HG03103 (cell line): Measurements from ENCODE around the gene NECTIN1.

ENCODE experiments used
- ATAC-seq: cut with Tn5 transposase; IDR thresholded peaks from one replicate; pipeline ENCODE4 v1.9.1; 2021; ENCODE audit warnings: low read depth; ENCODE audit not compliant: unreplicated experiment

Gene NECTIN1

GRCh38 chr11:119756169-119756865 lies 27.3 kb upstream of the NECTIN1 start:
- no peak for ATAC-seq

- no peak for ATAC-seq
These were observed 26.5 kb upstream of the NECTIN1 start for GRCh38 chr11:119755356-119756071.

GRCh38 chr11:119754656-119755355 lies 25.8 kb upstream of the NECTIN1 start:
- ATAC-seq, result no peak

GRCh38 chr11:119754199-119754598 lies 25.2 kb upstream of the NECTIN1 start:
- ATAC-seq, result no peak

- no peak for ATAC-seq
These were observed 23.9 kb upstream of the NECTIN1 start for GRCh38 chr11:119752946-119753345.

- ATAC-seq, result no peak
These were observed 23.4 kb upstream of the NECTIN1 start for GRCh38 chr11:119752345-119752871.

GRCh38 chr11:119750056-119750455 lies 21.1 kb upstream of the NECTIN1 start:
- ATAC-seq, result no peak

GRCh38 chr11:119749006-119749565 lies 20.1 kb upstream of the NECTIN1 start:
- no peak for ATAC-seq

- no peak for ATAC-seq
These were observed 19.1 kb upstream of the NECTIN1 start for GRCh38 chr11:119747868-119748660.

- ATAC-seq, result no peak
These were observed 17.0 kb upstream of the NECTIN1 start for GRCh38 chr11:119745776-119746535.

- ATAC-seq, result no peak
These were observed 16.1 kb upstream of the NECTIN1 start for GRCh38 chr11:119745112-119745511.

- no peak for ATAC-seq
These were observed 15.6 kb upstream of the NECTIN1 start for GRCh38 chr11:119744577-119744976.

- ATAC-seq, result no peak
These were observed 14.0 kb upstream of the NECTIN1 start for GRCh38 chr11:119743006-119743405.

- no peak for ATAC-seq
These were observed 13.4 kb upstream of the NECTIN1 start for GRCh38 chr11:119742263-119742861.

- no peak for ATAC-seq
These were observed 12.6 kb upstream of the NECTIN1 start for GRCh38 chr11:119741369-119742262.

GRCh38 chr11:119739975-119740374 lies 11.0 kb upstream of the NECTIN1 start:
- no peak for ATAC-seq

- ATAC-seq, result no peak
These were observed 10.2 kb upstream of the NECTIN1 start for GRCh38 chr11:119739021-119739703.

GRCh38 chr11:119738059-119738439 lies 9.0 kb upstream of the NECTIN1 start:
- no peak for ATAC-seq
